GM21447 (cell line): ENCODE data around the gene TXNDC11.

Source experiments
- ATAC-seq: cut with Tn5 transposase; IDR thresholded peaks from one replicate; pipeline ENCODE4 v1.9.1; 2021; ENCODE audit not compliant: unreplicated experiment

TXNDC11 gene

DNA sequence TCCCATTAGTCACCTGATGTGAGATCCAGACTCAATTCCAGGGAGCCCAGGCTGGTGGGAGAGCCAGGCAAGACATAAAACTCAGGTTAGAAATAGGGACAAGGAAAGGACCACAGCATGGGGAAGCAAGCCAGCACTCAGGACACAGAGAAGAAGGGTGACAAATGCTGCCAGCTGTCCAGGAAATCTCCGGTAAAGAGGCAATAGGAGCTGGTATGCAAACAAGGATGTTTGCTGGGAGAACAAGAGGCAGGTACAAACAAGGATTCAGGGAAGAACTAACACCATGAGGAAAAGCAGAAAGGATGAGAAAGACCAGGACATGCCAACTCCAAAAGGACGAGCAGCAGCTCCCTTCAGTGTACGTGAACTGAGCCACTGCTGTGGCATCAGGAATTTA lies 10.2 kb upstream of the TXNDC11 start:
- no peak for ATAC-seq

DNA sequence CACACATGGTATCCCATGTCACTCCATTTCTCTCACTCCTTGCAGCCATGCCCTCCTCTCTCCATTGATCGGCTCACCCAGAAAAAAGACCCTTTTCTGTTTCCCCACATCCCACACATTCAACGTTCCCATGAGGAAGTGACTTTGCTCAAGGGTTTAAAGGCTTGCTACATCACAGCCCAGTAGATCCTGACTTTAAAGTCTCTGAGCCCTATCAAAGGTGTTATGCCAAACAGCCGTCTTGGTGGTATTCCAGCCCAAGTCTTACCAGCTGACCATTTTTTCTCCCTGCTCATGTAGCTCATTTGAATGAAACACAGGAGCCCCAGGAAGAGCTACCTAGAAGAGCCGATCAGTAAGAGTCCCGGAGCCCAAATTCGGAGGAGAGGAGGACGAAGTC lies 7.4 kb upstream of the TXNDC11 start:
- ATAC-seq = no peak

DNA sequence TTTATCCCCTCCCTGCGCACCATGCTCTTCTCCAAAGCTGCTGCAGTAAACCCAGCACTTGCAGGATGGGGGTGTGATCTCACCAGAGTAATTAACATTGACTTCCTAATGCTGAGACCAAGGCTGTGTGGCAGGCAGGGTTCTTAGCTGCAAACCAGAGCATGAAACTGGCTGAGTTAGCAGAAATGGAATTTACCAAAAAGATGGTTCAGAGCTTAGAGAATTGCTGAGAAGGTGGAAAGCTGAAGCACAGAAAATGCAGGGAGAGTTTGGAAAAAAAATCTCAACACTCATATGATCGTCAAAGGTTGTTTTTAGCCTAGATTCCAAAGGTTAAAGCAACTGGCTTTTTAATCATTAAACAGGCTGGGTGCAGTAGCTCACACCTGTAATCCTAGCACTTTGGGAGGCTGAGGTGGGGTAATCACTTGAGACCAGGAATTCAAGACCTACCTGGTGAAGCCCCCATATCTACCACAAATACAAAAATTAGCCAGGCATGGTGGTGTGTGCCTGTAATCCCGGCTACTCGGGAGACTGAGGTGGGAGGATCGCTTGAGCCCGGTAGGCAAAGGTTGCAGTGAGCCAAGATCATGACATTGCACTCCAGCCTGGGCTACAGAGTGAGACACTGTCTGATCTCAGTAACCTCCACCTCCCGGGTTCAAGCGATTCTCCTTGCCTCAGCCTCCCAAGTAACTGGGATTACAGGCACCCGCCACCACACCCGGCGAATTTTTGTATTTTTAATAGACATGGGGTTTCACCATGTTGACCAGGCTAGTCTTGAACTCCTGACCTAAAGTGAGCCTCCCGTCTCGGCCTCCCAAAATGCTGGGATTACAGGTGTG lies 6.0 kb upstream of the TXNDC11 start:
- no peak for ATAC-seq

DNA sequence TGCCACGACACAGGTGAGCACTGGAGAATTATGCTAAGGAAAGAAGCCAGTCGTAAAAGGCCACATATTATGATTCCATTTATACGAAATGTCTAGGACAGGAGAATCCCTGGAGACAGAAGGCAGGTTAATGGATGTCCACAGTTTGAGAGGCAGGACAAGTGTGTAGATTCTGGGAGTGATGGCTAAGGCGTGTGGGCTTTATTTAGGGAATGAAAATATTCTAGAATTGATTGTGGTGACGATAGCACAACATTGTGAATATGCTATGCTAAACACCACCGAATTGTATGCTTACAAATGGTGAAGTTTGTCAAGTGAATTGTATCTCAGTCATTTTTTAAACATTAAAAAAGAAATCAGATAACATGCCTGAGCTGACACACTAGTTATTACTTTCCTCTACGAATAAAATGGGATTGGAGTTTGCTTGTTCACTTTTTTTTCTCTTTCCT lies 5.3 kb upstream of the TXNDC11 start:
- ATAC-seq = no peak

DNA sequence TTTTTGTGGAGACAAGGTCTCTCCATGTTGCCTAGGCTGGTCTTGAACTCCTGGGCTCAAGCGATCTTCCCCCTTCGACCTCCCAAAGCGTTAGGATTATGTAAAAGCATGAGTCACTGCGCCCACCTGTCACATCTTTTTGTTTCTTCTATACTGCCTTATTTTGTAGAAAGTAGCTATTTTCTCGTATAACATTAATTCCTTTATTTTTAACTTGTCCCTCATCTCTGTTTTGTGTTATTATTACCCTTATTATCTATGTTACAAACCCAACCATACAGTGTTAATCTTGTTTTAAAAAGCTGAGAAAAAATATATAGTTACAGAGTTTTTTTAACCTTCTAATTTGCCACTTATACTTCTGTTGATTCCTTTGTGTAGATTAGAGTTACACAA lies 1.4 kb upstream of the TXNDC11 start:
- no peak for ATAC-seq

DNA sequence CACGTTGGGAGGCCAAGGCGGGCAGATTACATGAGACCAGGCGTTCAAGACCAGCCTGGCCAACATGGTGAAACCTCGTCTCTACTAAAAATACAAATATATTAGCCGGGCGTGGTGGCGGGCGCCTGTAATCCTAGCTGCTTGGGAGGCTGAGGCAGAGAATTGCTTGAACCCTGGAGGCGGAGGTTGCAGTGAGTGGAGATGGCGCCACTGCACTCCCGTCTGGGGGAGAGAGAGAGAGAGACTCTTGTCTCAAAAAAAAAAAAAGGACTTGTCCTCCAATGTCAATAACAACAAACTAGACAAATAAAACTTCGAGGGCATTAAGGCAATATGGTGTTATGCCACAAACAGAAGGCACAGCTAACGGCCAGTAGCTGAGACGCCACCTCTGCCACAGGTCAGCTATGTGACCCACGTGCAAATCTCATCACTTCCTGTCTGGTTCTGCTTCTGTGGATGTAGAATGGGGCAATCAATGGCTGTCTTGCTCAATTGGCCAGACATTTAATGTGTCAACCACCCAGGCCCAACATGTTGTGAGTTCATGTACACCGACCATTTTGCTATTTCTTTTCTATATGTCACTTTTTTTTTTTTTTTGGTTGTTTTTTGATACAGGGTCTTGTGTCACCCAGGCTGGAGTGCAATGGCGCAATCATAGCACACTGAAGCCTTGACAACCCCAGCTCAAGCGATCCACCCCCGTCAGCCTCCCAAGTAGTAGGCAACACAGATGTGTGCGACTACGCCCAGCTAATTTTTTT lies 834 bp upstream of the TXNDC11 start:
- no peak for ATAC-seq

DNA sequence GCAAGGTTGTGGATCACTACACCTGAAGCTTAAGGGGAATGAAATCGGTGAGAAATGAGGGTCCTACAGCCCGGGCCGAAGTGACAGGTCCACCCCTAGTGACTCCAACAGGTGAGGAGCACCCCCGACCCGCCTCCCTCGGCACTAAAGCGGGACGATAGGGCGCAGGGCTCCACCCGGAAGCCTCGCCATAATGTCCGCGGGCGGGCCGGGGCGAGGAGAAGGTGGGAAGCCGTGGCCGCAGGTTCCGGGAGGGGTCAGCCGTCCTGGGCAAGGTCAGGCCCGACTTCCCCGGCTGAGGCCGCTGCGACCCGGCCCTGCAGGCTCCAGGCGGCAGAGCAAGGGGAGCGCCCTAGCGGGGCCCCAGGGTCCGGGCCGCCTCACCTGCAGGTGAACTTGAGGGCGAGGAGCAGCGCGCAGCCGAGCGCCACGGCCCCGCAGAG lies 543 bp downstream of the TXNDC11 start:
- peak; percentile 22 for ATAC-seq

DNA sequence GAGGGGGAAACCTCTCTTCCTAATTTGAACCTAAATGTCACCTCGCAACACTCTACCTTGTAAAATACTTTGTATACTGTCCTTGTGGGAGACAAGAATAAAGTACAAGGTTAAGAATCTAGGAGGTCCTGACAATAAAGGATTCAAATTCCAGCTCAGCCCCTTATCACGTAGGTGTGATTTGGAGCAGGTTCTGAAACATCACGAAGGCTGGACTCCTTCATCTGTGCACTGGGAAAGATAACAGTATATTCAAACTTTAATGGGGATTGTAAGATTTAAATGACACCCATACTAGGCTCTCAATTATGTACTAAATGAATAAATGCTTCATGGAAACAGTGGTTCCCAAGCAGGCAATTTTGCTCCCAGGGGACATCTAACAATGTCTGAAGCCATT lies 2.1 kb downstream of the TXNDC11 start:
- no peak for ATAC-seq

DNA sequence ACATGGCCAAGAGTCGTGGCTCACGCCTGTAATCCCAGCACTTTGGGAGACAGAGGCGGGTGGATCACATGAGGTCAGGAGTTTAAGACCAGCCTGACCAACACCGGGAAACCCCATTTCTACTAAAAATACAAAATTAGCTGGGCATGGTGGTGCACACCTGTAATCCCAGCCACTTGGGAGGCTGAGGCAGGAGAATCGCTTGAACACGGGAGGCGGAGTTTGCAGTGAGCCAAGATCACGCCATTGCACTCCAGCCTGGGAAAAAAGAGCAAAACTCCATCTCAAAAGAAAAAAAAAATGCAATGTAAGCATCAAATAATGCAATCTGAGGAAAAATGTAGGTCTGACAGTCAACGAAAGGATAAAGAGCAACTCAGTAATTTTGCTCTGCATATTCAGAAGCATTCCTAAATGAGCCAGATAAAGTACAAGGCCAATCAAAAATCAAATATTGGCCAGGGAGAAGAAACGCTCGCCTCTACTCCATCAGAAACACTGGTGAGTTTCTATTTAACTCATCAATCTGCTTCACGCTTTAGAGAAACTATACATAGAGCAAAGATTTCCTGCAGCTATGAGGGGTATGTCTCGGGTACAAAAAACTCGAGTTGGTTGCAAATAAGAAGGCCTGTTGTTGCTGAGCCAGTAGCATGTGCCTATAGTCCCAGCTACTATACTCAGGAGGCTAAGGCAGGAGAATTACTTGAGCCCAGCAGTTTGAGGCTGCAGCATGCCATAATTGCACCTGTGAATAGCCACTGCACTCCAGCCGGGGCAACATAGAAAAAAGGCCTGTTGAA lies 3.7 kb downstream of the TXNDC11 start:
- no peak for ATAC-seq

DNA sequence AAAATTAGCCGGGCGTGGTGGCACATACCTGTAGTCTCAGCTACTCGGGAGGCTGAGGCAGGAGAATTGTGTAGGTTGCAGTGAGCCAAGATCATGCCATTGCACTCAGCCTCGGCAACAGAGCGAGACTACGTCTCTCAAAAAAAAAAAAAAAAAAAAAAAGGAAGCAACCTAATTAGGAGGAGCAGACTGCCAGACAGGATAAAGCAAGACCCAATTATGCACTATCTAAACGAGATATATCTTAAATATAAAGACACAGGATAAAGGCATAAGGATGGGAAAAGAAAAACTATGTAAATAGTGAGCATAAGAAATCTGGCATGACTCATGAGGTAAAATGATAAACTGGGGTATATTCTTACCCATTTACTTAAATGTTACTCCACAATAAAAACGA lies 4.9 kb downstream of the TXNDC11 start:
- no peak for ATAC-seq

DNA sequence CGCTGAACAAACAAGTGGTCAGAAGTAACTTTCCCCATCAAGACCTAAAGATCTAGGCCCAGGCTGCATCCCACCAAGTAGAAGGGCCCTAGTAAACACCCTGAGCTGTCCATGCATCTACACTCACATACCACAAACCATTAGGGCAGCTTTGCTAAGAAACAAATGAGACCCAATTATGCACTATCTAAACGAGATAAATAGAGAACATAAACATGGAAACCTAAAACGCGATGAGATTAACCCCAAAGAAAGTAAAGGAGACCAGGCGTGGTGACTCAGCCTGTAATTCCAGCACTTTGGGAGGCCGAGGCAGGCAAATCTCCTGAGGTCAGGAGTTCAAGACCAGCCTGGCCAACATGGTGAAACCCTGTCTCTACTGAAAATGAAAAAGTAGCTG lies 5.8 kb downstream of the TXNDC11 start:
- ATAC-seq = no peak

DNA sequence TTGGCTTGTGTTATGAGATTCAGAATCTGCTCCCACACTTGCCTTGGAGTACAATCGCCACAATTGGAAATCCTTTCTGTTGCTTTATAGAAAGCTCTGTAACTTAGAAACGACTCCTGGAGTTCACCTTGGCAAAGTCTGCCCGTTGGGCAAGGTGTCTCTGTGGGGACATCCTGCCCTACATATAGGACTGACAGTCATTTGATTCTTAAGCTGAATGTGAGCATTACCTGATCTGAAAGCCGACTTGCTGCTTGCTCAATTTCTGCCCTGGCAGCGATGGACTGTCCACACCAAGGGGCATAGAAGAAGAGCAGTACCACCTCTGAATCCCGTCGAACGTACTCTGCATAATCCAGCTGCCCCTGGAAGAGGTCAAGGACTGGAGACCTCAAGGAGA lies 6.9 kb downstream of the TXNDC11 start:
- ATAC-seq = no peak

DNA sequence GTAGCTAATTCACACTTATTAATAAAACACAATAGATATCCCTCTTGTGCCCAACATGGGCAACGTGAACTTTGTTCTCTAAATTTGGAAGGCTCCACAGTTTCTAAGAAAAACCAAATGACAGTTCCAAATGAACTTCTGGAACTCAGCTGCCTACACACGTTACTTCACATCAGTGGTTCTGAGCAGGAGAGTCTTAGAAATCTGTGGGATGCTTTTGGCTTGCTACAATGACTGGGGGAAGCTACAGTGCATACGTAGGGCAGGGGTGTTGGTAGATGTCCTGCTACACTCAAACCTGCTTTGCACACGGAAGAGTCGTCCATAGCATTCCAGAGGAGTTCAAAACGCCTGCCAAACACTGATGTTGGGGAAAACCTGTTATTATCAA lies 8.0 kb downstream of the TXNDC11 start:
- ATAC-seq = no peak

DNA sequence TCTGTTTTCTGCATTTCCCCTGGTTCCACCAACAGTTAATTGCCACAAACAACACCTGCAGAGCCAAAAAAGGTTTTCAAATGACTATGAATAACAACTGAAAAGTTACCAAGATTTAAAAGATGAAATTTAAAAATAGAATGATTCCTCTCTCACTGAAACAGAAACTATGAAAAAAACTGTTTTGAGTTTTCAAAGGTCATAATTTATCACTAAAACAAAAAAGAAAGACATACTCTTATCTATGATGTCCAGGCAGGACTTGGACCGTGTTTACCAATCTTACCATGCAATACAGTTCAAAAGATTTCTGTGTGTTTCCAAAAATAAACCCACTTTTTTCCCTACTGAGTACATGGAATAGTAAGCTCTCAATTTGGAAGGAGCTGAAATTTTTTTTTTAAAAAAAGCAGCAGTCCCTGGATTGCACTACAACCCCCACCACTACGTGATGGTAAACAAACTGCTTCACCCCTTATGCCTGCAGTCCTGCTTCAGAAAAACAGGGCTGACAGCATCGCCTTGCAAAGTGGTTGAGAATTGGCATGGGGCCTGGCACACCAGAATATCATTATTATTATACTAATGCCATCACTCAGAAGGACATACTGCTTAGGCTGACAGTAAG lies 8.5 kb downstream of the TXNDC11 start:
- no peak for ATAC-seq

DNA sequence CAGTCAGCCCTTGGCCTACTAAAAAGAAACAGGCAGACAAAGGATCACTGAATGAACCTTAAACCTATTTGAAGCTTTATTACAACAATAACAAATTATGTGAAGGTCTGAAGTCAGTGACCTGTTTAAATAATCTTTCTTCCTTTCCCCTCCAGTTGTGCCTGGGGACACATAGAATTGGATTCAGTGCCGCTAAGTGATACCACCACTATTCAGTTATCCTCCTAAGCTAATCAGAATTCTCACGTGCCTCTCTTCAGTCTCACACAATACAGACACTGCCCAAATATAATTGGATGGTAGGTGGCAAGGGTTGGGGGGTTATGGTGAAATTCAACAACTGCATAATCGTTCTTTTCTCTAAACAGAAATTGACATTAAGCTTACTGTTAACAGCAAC lies 11.4 kb downstream of the TXNDC11 start:
- no peak for ATAC-seq

DNA sequence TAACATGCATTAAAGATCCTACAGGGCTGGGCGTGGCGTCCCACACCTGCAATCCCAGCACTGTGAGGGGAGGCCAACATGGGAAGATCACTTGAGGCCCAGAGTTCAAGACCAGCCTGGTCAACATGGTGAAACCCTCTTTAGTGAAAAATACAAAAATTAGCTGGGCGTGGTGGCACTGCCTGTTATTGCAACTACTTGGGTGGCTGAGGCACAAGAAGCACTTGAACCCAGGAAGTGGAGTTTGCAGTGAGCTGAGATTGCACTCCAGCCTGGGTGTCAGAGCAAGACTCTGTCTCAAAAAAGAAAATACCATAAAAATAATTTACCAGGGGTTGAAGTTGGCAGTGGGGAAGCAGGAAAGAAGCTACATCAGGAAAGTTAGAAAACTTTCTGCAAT lies 12.9 kb downstream of the TXNDC11 start:
- ATAC-seq = no peak

DNA sequence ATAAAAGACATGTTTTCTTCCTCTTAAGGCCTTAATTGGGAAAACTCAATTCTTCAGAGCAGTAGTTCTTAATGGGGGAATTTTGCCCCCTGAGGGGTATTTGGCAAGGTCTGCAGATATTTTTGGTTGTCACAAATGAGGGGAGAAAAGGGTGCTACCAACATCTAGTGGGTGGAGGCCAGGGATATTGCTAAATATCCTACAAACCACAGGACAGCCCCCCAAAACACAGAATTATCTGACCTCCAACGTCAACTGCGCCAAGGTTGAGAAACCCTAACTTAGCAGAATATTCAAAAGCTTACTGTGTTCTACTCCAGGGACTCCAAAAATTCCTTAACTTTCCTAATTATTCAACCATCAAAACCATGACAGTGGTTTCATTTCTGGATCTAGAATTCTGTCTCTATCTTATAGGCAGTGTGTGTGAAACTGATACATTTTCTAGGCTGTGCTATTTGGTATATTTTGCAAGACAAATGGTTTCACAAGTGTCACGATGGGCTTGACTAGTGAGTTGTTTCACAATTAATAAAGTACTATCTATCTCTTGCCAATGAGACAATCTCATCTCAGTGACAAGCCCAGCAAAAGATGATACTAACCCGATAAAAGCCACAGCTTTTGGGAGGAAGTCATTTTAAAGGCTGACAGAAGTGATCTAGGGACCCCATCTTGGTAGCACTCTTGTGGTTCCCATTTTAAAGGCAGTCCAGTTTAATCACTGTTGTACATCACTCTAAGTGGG lies 14.7 kb downstream of the TXNDC11 start:
- no peak for ATAC-seq

DNA sequence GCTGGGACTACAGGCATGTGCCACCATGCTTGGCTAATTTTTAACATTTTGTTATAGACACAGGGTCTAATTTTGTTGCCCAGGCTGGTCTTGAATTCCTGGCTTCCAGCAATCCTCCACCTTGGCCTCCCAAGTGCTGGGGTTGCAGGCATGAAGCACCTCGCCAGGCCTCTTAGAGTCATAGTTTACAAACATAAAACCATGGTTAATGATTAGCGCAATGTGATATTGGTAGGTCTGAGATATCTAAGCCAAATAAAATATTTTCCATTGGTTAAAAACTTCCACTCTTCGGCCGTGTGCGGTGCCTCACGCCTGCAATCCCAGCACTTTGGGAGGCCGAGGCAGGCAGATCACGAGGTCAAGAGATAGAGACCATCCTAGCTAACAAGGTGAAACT lies 16.6 kb downstream of the TXNDC11 start:
- ATAC-seq = no peak

DNA sequence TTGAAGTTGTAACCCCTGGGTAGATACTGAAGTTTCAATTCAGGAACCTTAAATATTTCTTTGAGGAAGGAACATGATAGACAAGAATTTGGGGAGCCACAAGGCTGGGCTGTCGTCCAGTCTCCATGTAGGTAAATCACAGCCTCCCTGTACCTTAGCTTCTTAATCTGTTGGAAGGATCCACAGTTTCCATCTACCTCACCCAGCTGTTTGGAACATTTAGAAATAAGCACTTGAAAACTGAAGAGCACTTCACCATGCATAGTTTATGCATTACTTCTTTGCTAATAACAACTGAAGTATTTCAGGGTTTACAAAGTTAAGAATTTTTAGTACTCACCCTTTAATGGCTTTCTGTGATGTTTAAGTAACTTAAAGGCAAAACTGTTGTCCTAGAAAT lies 17.2 kb downstream of the TXNDC11 start:
- ATAC-seq = no peak

DNA sequence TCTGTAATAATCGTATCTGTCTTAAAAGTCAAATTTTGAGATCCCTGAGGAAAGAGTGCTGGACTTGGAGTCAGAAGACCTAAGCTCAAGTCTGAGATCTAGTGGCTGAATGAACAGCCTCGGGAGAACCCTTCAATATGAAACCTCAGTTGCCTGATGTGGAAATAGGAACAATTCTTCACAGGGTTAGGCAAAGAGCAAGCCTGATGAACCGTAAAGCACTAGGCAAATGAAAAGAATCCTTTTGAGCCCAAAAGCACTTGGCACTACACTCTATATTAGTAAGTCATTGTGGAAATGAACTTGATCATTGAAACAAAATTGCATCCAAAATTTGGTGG lies 20.2 kb downstream of the TXNDC11 start:
- ATAC-seq = no peak
